Measurements from ENCODE around the gene OR6J1.
A peak's percentile ranks its signal among the peaks of the same experiment; 100 is the strongest.

OR6J1 gene

DNA sequence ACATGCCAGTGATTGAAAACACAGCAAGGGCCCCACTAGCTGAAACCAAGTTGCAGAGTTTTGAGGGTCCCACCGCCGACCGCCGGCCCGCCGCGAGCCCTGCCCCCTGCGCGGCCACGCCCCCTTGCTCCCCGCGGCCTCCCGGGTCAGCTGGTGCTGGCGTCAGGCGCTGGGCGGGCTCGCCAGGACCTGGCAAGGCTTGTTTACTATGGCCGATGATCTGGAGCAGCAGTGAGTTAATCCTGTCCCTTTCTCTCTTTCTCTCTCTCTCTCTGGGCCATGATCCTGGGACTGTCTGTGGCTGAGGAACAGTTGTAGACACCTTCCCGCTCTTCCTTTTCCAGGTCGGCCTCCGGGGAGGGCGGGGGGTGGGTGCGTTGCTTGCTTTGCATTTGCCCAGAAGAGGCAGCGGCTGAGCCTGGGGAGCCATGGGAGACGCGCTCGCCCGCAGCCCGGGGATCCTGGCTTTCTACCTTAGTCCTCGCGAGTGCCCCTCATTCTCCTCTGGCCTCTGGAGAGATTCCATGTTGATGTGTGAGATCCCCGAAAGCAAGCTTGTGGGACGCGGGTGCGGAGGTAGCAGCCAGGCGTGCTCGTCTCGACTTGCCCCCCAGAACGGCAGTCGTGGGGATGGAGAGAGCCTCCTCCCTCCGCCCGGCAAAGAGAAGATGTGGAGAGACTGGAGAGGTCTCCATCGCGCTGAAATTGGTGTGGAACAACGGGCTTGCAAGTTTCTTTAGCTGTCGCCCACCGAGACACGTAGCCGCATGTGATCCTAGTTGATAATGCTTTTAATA is 45.9 kb downstream of the OR6J1 start, which contains the start of gene ABHD4:
Gene ABHD4 (plus strand): TSS at position 202 of the 797 bp plus-strand sequence. CDS start 7 bp downstream, at position 209.
- peaks cover 13% of the 10 kb centered on the region for H3K36me3 ChIP-seq (ENCODE audit: control insufficient read depth, insufficient read depth, low read length)
- no peaks in the 10 kb centered on the region for H3K9me3 ChIP-seq (ENCODE audit: control insufficient read depth, low read length)
- peak within 1 kb of the TSS; percentile 66 for H3K27ac ChIP-seq (ENCODE audit: insufficient read depth, low read length, poor library complexity, severe bottlenecking)
- H3K27me3 ChIP-seq (replicated peaks; ENCODE audit: control insufficient read depth, insufficient read depth, low read length, poor library complexity, severe bottlenecking) = no peaks in the 10 kb centered on the region
- peaks cover 10% of the 10 kb centered on the region for H3K4me1 ChIP-seq (ENCODE audit: control insufficient read depth, insufficient read depth, low read length, poor library complexity, severe bottlenecking)
- peak; percentile 31 to 47 (median 39) for DNase-seq
- peak within 1 kb of the TSS; percentile 80 for H3K4me3 ChIP-seq (ENCODE audit: insufficient read depth, low read depth, low read length, poor library complexity, severe bottlenecking)

DNA sequence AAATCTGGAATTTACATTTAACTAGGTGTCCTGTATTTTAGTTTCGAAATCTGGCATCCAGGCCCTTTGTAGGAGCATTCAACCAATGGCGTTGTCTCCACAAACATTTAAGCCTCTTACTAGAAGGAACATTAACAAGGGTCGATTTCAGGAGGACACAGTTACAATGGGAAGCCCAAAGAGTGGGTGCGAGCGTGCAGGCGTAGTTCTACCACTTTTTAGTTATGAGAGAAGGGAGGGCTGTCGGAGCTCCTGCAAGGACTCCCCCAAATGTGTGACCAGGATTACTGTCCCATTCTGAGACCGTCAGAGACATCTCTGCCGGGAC is 46.4 kb downstream of the OR6J1 start:
- DNase-seq = no peak

DNA sequence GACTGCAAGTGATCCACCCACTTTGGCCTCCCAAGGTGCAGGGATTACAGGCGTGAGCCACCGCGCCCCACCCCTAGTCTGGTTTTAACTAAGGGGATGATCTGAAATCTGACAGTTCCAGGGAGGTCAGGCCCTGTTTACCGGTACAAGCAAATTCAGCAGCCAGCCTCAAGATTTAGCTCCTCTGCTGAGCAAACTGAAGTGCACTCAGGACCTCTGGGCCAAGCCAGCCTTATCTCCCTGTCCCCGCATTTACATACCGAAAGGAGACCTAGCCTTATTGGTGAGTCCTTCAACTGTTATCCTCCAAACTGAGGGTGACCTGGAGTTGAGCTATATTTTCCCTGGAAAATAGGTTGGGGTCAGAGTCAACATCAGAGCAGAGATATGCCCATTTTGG is 46.9 kb downstream of the OR6J1 start:
- no peak for DNase-seq
- H3K27me3 ChIP-seq (replicated peaks; ENCODE audit: control insufficient read depth, insufficient read depth, low read length, poor library complexity, severe bottlenecking) = no peaks in the 10 kb centered on the region
- H3K36me3 ChIP-seq (ENCODE audit: control insufficient read depth, insufficient read depth, low read length) = peaks cover 8% of the 10 kb centered on the region
- H3K9me3 ChIP-seq (ENCODE audit: control insufficient read depth, low read length) = no peaks in the 10 kb centered on the region
- H3K4me3 ChIP-seq (ENCODE audit: insufficient read depth, low read depth, low read length, poor library complexity, severe bottlenecking) = no peak overlapping the region
- H3K27ac ChIP-seq (ENCODE audit: insufficient read depth, low read length, poor library complexity, severe bottlenecking) = no peak overlapping the region
- H3K4me1 ChIP-seq (ENCODE audit: control insufficient read depth, insufficient read depth, low read length, poor library complexity, severe bottlenecking) = peaks cover 10% of the 10 kb centered on the region

More for the DNA sequence above, 46.4 kb downstream of the OR6J1 start:
- Histone ChIP-seq H3K27ac (ENCODE audit: insufficient read depth, low read length, poor library complexity, severe bottlenecking) (peak overlapping the region; percentile 66), H3K36me3 (ENCODE audit: control insufficient read depth, insufficient read depth, low read length) (peaks cover 10% of the 10 kb centered on the region), H3K27me3 (replicated peaks; ENCODE audit: control insufficient read depth, insufficient read depth, low read length, poor library complexity, severe bottlenecking) (no peaks in the 10 kb centered on the region), H3K4me1 (ENCODE audit: control insufficient read depth, insufficient read depth, low read length, poor library complexity, severe bottlenecking) (peaks cover 10% of the 10 kb centered on the region), H3K9me3 (ENCODE audit: control insufficient read depth, low read length) (no peaks in the 10 kb centered on the region), H3K4me3 (ENCODE audit: insufficient read depth, low read depth, low read length, poor library complexity, severe bottlenecking) (peak overlapping the region; percentile 80)

- DNase-seq = no peak
Measured at GRCh38 chr14:22596354-22596879, 47.7 kb downstream of the OR6J1 start.

DNA sequence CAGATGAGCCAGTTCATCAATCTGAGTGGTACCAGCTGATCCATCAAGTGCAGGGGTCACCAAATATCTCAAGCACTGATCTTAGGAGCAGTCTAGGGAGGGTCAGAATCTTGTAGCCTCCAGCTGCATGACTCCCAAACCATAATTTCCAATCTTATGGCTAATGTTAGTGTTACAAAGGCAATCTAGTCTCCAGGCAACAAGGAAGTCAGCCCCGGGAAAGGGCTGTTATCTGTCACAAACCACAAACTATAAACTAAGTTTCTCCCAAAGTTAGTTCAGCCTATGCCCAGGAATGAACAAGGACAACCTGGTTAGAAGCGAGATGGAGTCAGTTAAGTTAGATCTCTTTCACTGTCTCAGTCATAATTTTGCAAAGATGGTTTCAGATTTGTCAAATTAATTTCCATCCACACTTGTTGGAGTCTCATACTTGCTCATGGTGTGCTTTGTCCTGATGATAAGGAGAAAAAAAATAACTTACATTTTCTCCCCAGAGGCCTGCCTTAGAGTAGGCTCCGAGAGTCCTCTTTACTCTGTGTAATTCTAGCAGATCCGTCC is 49.9 kb downstream of the OR6J1 start:
- peaks cover 8% of the 10 kb centered on the region for H3K4me1 ChIP-seq (ENCODE audit: control insufficient read depth, insufficient read depth, low read length, poor library complexity, severe bottlenecking)
- no peak overlapping the region for H3K27ac ChIP-seq (ENCODE audit: insufficient read depth, low read length, poor library complexity, severe bottlenecking)
- H3K36me3 ChIP-seq (ENCODE audit: control insufficient read depth, insufficient read depth, low read length) = no peaks in the 10 kb centered on the region
- DNase-seq = no peak
- H3K9me3 ChIP-seq (ENCODE audit: control insufficient read depth, low read length) = no peaks in the 10 kb centered on the region
- H3K27me3 ChIP-seq (replicated peaks; ENCODE audit: control insufficient read depth, insufficient read depth, low read length, poor library complexity, severe bottlenecking) = no peaks in the 10 kb centered on the region
- H3K4me3 ChIP-seq (ENCODE audit: insufficient read depth, low read depth, low read length, poor library complexity, severe bottlenecking) = no peak overlapping the region

More at GRCh38 chr14:22596354-22596879, 47.7 kb downstream of the OR6J1 start:
- no peaks in the 10 kb centered on the region for H3K36me3 ChIP-seq (ENCODE audit: control insufficient read depth, insufficient read depth, low read length)
- no peak overlapping the region for H3K4me3 ChIP-seq (ENCODE audit: insufficient read depth, low read depth, low read length, poor library complexity, severe bottlenecking)
- no peaks in the 10 kb centered on the region for H3K27me3 ChIP-seq (replicated peaks; ENCODE audit: control insufficient read depth, insufficient read depth, low read length, poor library complexity, severe bottlenecking)
- H3K4me1 ChIP-seq (ENCODE audit: control insufficient read depth, insufficient read depth, low read length, poor library complexity, severe bottlenecking) = peaks cover 10% of the 10 kb centered on the region
- H3K9me3 ChIP-seq (ENCODE audit: control insufficient read depth, low read length) = no peaks in the 10 kb centered on the region
- no peak overlapping the region for H3K27ac ChIP-seq (ENCODE audit: insufficient read depth, low read length, poor library complexity, severe bottlenecking)

GRCh38 chr14:22593601-22594000 is 50.6 kb downstream of the OR6J1 start:
- no peaks in the 10 kb centered on the region for H3K36me3 ChIP-seq (ENCODE audit: control insufficient read depth, insufficient read depth, low read length)
- no peak for DNase-seq
- no peaks in the 10 kb centered on the region for H3K9me3 ChIP-seq (ENCODE audit: control insufficient read depth, low read length)
- peaks cover 5% of the 10 kb centered on the region for H3K4me1 ChIP-seq (ENCODE audit: control insufficient read depth, insufficient read depth, low read length, poor library complexity, severe bottlenecking)
- no peak overlapping the region for H3K4me3 ChIP-seq (ENCODE audit: insufficient read depth, low read depth, low read length, poor library complexity, severe bottlenecking)
- H3K27ac ChIP-seq (ENCODE audit: insufficient read depth, low read length, poor library complexity, severe bottlenecking) = no peak overlapping the region
- no peaks in the 10 kb centered on the region for H3K27me3 ChIP-seq (replicated peaks; ENCODE audit: control insufficient read depth, insufficient read depth, low read length, poor library complexity, severe bottlenecking)

GRCh38 chr14:22593189-22593588 is 51.0 kb downstream of the OR6J1 start:
- Histone ChIP-seq H3K9me3 (ENCODE audit: control insufficient read depth, low read length) (no peaks in the 10 kb centered on the region), H3K27me3 (replicated peaks; ENCODE audit: control insufficient read depth, insufficient read depth, low read length, poor library complexity, severe bottlenecking) (no peaks in the 10 kb centered on the region), H3K36me3 (ENCODE audit: control insufficient read depth, insufficient read depth, low read length) (no peaks in the 10 kb centered on the region), H3K4me1 (ENCODE audit: control insufficient read depth, insufficient read depth, low read length, poor library complexity, severe bottlenecking) (peaks cover 4% of the 10 kb centered on the region), H3K4me3 (ENCODE audit: insufficient read depth, low read depth, low read length, poor library complexity, severe bottlenecking) (no peak overlapping the region), H3K27ac (ENCODE audit: insufficient read depth, low read length, poor library complexity, severe bottlenecking) (no peak overlapping the region)
- no peak for DNase-seq

- Histone ChIP-seq H3K4me3 (ENCODE audit: insufficient read depth, low read depth, low read length, poor library complexity, severe bottlenecking) (peak within 1 kb of the TSS; percentile 72), H3K27ac (ENCODE audit: insufficient read depth, low read length, poor library complexity, severe bottlenecking) (peak within 1 kb of the TSS; percentile 95), H3K36me3 (ENCODE audit: control insufficient read depth, insufficient read depth, low read length) (no peaks in the 10 kb centered on the region), H3K4me1 (ENCODE audit: control insufficient read depth, insufficient read depth, low read length, poor library complexity, severe bottlenecking) (peaks cover 16% of the 10 kb centered on the region), H3K9me3 (ENCODE audit: control insufficient read depth, low read length) (no peaks in the 10 kb centered on the region), H3K27me3 (replicated peaks; ENCODE audit: control insufficient read depth, insufficient read depth, low read length, poor library complexity, severe bottlenecking) (no peaks in the 10 kb centered on the region)
- DNase-seq = peak; percentile 99 to 100 (median 99)
Measured at GRCh38 chr14:22589096-22589839, 54.9 kb downstream of the OR6J1 start, which contains the start of gene DAD1. Gene DAD1, minus strand, starts transcription at chr14:22589224. Its CDS starts 67 bp downstream, at chr14:22589157.

DNA sequence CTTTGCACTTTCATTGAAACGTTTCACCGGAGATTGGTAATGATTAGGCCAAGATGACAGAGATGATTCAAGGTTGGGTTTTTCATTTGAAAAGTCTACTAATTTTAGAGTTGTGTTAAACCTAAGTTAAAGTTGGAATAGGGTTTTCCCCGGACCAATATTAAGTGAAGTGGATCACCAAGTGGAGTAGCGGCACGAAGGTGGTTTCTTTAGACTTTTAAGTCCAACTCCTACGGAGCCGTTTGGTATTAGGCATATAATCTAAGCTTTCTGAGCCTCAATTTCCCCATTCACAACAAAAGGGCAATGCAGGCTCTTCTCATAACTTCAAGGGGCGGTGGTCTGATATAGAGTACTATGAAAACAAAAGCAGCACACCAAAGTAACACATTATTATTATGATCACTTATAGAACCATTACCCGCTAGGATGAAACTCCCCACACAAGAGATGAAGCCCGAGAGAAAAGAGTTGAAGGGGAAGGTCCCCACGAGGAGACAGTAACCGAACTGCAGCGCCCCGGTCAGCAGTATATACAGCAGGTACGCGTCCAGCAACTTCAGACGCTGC is 55.5 kb downstream of the OR6J1 start:
- H3K4me1 ChIP-seq (ENCODE audit: control insufficient read depth, insufficient read depth, low read length, poor library complexity, severe bottlenecking) = peaks cover 16% of the 10 kb centered on the region
- H3K4me3 ChIP-seq (ENCODE audit: insufficient read depth, low read depth, low read length, poor library complexity, severe bottlenecking) = peak overlapping the region; percentile 72
- H3K27me3 ChIP-seq (replicated peaks; ENCODE audit: control insufficient read depth, insufficient read depth, low read length, poor library complexity, severe bottlenecking) = no peaks in the 10 kb centered on the region
- no peaks in the 10 kb centered on the region for H3K9me3 ChIP-seq (ENCODE audit: control insufficient read depth, low read length)
- no peaks in the 10 kb centered on the region for H3K36me3 ChIP-seq (ENCODE audit: control insufficient read depth, insufficient read depth, low read length)
- DNase-seq = no peak
- H3K27ac ChIP-seq (ENCODE audit: insufficient read depth, low read length, poor library complexity, severe bottlenecking) = peak overlapping the region; percentile 95
